Retina (tissue), 1 donor: Measurements from ENCODE around the gene TBC1D25.

Experiments used
- DNase-seq: peaks from one replicate; pipeline ENCODE4 v3.0.0-alpha.2; 2016

The TBC1D25 gene

DNA sequence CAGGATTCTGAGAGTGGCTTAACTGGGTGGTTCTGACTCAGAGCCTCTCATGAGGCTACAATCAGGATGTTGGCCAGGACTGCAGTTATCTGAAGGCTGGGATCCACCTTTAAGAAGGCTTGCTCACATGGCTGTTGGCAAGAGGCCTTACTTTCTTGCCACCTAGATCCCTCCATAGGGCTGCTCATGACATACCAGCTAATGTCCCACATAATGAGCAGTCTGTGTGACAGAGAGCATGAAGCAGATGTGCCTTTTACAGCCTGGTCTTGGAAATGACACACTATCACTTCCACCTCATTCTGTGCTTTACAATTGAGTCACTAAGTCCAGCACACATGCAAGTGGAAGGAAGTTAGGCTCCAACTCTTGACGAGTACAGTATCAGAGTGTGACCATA is 30.4 kb downstream of the TBC1D25 start:
- DNase-seq: no peak

DNA sequence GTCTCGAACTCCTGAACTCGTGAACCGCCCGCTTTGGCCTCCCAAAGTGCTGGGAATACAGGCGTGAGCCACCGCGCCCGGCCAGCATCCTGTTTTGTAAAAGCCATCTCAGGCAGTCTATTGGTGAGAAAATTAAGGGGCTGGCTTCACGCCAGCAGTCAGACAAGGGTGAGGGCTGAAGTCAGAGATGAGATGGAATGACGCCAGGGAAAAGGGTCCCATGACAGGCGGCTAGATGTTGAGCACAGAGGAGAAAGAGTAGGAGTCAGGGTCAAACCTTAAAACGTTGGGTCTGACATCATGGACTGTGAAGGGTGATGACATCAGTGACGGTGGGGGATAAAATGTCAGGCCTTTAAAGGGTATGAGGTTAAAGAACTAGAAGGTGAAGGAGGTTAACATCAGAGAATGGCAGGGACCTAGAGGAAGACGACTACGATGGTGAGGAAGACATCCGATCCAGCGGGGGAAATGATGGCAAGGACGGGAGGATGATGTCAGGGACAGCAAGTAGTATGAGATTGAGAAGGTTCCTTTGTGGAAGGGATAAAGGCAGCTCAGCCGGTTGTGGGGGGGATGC is 34.3 kb downstream of the TBC1D25 start:
- DNase-seq: no peak

DNA sequence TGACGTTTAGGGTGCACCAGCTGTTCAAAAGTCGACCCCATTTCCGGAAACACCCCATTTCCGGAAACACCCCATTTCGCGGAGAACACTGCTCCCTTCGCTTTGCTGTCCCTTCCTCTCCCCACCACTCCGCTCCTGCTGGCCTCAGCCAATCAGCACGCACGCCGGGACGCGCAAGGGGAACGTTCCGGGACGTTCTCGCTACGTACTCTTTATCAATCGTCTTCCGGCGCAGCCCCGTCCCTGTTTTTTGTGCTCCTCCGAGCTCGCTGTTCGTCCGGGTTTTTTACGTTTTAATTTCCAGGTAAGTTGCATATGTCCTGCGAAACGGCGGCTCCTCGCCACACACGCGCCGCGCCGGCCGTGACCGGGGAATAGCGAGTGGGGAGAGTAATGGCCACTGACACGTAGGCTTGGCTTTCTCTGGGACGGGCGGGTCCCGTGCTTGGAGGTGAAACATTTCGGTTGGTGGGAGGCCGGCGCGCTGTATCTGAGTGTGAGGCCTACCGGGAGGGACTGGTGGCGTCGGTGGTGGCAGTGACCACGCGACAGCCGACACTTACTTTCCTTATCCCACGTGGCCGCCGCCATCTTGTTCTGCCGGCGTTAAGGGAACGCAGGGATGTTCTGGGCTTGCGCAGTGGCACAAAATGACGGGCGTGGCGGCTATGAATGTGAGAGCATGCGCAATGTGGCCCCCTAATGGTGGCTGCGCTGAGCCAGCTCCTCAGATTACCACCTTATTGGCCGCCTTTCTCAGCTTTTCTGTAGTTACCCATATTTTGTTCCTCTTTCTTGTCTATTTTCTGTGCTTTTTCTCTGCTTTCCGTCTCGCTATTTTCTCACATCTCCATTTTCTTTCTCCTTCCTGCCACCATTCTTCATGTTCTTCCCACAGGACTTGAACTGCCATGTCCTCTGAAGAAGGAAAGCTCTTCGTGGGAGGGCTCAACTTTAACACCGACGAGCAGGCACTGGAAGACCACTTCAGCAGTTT is 35.1 kb downstream of the TBC1D25 start, which contains the start of gene RBM3:
TSS of gene RBM3 (plus strand) at position 215 of the 997 bp plus-strand sequence. CDS start at position 912, 697 bp downstream.
- peak; percentile 93 for DNase-seq

GRCh38 chrX:48575642-48576041 is 36.1 kb downstream of the TBC1D25 start:
- DNase-seq: no peak

- DNase-seq: no peak
Observed at GRCh38 chrX:48576108-48576507, 36.6 kb downstream of the TBC1D25 start.

- no peak for DNase-seq
Observed at GRCh38 chrX:48578661-48579128, 39.2 kb downstream of the TBC1D25 start.

GRCh38 chrX:48579259-48579658 is 39.7 kb downstream of the TBC1D25 start:
- DNase-seq: no peak

GRCh38 chrX:48580662-48581061 is 41.1 kb downstream of the TBC1D25 start:
- no peak for DNase-seq

- no peak for DNase-seq
Observed at GRCh38 chrX:48584698-48585097, 45.2 kb downstream of the TBC1D25 start.

- DNase-seq: no peak
Observed at GRCh38 chrX:48589482-48590162, 50.1 kb downstream of the TBC1D25 start.

DNA sequence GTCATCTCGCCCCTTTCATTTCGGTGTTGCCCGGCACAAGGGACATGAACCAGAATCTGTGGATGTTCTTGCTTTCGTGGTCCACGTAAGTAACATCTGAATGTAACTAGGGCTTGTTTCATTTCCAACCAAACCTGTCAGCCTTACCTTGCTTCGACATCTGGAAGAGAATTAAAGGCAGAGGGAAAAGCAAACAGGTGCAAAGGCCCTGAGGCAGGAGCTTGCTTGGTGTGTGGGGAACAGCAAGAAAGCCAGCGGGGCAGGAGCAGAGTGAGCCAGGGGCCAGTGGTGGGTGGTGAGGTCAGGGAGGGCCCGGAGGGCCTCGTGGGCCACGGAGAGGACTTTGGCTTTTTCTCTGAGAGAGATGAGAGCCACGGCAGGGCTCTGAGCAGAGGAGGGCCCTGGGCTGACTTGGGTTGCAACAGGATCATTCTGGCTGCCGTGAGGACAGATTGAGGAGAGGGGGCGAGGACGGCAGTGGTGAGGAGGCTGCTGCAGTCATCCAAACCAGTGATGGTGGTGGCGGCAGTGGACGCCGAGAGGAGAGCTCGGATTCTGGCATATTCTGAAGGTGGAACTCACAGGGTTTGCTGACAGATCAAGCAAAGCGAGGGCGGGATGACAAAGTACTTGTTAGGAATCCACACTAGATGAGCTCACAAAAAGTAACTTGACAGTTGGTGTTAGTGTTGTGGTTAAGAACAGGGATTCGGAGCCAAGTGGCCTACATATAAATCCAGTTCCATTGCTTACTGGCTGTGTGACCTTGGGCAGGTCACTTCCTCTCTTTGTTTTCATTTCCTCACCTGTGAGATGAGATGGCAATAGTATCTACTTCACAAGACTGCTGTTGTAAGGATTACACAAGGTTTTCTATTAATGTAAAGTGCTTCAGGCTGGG is 50.9 kb downstream of the TBC1D25 start:
- no peak for DNase-seq

GRCh38 chrX:48591255-48591791 is 51.8 kb downstream of the TBC1D25 start:
- no peak for DNase-seq

GRCh38 chrX:48592971-48593370 is 53.5 kb downstream of the TBC1D25 start:
- DNase-seq: no peak

- no peak for DNase-seq
Observed at GRCh38 chrX:48595929-48596328, 56.4 kb downstream of the TBC1D25 start.

- DNase-seq: peak; percentile 93
Observed at GRCh38 chrX:48597353-48598264, 58.1 kb downstream of the TBC1D25 start, which contains the start of gene WDR13. Gene WDR13 (plus strand): TSS chrX:48597492. CDS start chrX:48597997, 505 bp downstream.

DNA sequence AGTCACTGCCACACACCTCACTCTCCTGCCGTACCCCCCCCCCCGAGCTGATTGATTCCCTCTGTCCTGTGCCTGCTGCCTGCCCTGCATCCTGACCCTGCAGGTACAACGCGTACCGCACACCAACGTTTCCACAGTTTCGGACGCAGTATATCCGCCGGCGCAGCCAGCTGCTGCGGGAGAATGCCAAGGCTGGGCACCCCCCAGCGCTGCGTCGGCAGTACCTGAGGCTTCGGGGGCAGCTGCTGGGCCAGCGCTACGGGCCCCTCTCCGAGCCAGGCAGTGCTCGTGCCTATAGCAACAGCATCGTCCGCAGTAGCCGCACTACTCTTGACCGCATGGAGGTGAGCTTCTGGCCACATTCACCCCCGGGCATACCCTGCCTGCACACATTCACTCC is 59.1 kb downstream of the TBC1D25 start:
- no peak for DNase-seq

DNA sequence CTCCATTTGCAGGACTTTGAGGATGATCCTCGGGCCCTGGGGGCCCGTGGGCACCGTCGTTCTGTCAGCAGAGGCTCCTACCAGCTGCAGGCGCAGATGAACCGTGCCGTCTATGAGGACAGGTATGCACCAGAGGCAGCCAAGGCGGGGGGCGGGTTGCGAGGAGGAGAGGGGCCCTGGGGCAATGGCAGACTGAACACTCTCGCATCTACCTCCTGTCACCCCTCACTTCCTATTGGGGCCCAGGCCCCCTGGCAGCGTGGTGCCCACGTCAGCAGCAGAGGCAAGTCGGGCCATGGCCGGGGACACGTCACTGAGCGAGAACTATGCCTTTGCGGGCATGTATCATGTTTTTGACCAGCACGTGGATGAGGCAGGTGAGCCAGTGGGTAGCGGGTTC is 59.8 kb downstream of the TBC1D25 start:
- DNase-seq: no peak

DNA sequence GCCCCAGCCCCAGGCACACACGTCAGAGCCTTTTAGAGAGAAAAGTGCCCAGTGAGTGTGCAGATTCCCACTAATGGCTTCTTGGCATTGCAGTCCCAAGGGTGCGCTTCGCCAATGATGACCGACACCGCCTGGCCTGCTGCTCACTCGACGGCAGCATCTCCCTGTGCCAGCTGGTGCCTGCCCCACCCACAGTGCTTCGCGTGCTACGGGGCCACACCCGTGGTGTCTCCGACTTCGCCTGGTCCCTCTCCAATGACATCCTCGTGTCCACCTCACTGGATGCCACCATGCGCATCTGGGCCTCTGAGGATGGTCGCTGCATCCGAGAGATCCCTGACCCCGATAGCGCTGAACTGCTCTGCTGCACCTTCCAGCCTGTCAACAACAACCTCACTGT is 60.7 kb downstream of the TBC1D25 start:
- no peak for DNase-seq

GRCh38 chrX:48601741-48602394 is 62.4 kb downstream of the TBC1D25 start:
- no peak for DNase-seq

- DNase-seq: no peak
Observed at GRCh38 chrX:48604701-48605100, 65.2 kb downstream of the TBC1D25 start.
